Stimulated activated CD4-positive, alpha-beta T cell treated with anti-CD3 and anti-CD28 coated beads, TNF-alpha, amount 100 ng/mL, for 1 hour (primary cell): Measurements from ENCODE around the gene IFNG-AS1.

Experiments used
- DNase-seq, 3 donors: peaks; one replicate each; pipeline ENCODE4 v3.0.0-alpha.2; 2020; ENCODE audit warnings: low read depth in 3 of 3, low spot score in 1 of 3

IFNG-AS1 gene

GRCh38 chr12:67993143-67993542, 3.9 kb downstream of the IFNG-AS1 start:
- DNase-seq, result no peak

GRCh38 chr12:67994046-67994445, 4.8 kb downstream of the IFNG-AS1 start:
- DNase-seq, result no peak

GRCh38 chr12:67996347-67996746, 7.1 kb downstream of the IFNG-AS1 start:
- no peak for DNase-seq

GRCh38 chr12:67998379-67998778, 9.1 kb downstream of the IFNG-AS1 start:
- no peak for DNase-seq

- DNase-seq, result no peak
Observed at GRCh38 chr12:67999244-67999643, 10.0 kb downstream of the IFNG-AS1 start.

GRCh38 chr12:68001486-68002466, 12.5 kb downstream of the IFNG-AS1 start:
- DNase-seq, result no peak

GRCh38 chr12:68003777-68004176, 14.5 kb downstream of the IFNG-AS1 start:
- DNase-seq, result no peak

- no peak for DNase-seq
Observed at GRCh38 chr12:68007033-68007432, 17.8 kb downstream of the IFNG-AS1 start.

GRCh38 chr12:68007466-68007865, 18.2 kb downstream of the IFNG-AS1 start:
- no peak for DNase-seq

- DNase-seq, result no peak
Observed at GRCh38 chr12:68011206-68011881, 22.1 kb downstream of the IFNG-AS1 start.

- no peak for DNase-seq
Observed at GRCh38 chr12:68011882-68012207, 22.6 kb downstream of the IFNG-AS1 start.

- DNase-seq, result no peak
Observed at GRCh38 chr12:68012712-68013111, 23.5 kb downstream of the IFNG-AS1 start.

GRCh38 chr12:68013181-68013580, 23.9 kb downstream of the IFNG-AS1 start:
- DNase-seq, result no peak

- DNase-seq, result no peak
Observed at GRCh38 chr12:68016136-68016535, 26.9 kb downstream of the IFNG-AS1 start.

GRCh38 chr12:68018315-68018714, 29.1 kb downstream of the IFNG-AS1 start:
- DNase-seq, result no peak

GRCh38 chr12:68020049-68020448, 30.8 kb downstream of the IFNG-AS1 start:
- no peak for DNase-seq

GRCh38 chr12:68020699-68021098, 31.5 kb downstream of the IFNG-AS1 start:
- DNase-seq, result no peak

GRCh38 chr12:68028647-68029046, 39.4 kb downstream of the IFNG-AS1 start:
- no peak for DNase-seq

- DNase-seq, result no peak
Observed at GRCh38 chr12:68030248-68030647, 41.0 kb downstream of the IFNG-AS1 start.

- DNase-seq, result no peak
Observed at GRCh38 chr12:68031174-68031573, 41.9 kb downstream of the IFNG-AS1 start.

GRCh38 chr12:68031881-68032739, 42.9 kb downstream of the IFNG-AS1 start:
- DNase-seq, result no peak
